Nucleus accumbens (tissue), 56 donors: ENCODE data around the gene PCP4.

Experiments
- DNase-seq, 56 donors: peaks; one replicate each; lab custom pipeline; 2025; lab: John Stamatoyannopoulos, UW

The PCP4 gene

DNA sequence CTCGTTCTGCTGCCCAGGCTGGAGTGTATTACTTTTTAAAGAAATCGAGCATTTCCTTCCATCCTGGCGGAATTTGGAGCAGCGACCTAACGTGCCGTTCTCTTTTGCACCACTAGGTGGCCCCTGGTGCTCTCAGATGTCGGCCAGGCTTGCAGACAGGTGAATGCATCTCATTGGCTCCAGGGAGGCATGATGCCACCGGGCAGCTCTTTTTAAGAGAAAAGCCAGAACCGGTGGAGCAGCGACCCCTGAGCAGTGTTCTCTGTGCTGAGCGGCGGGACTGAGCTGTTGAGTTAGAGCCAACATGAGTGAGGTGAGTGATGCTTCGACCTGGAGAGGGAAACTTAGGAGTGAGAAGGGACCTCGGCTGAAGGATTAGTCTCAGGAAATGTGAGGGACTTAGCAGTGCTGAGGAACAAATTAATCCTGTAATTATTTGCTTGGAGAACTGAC lies at the start of gene PCP4:
PCP4 (plus strand) TSS at position 241 of the 453 bp plus-strand sequence; CDS start at position 305, 64 bp downstream.
- peak in 52 of 56 donors; percentile 4 to 88 (median 59) for DNase-seq

DNA sequence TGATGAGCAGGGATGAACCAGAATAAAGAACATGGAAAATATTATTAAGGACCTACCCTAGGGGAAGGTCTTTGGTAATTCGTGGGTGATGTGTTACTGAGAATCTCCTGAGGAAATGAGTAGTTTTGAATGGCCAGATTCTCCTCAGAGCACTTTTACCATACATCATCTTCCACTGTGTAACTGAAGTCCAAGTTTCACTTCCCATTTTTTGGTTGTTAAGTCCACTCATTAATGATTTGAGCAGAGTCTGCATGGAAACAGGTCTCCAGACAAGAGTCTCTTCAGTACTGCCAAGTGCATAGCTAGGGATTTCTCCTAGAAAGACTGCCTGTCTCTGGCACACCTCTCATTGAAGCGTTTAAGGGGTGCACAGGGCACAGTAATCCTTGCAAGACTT lies 48.7 kb upstream of the PCP4 start:
- DNase-seq: no peak

DNA sequence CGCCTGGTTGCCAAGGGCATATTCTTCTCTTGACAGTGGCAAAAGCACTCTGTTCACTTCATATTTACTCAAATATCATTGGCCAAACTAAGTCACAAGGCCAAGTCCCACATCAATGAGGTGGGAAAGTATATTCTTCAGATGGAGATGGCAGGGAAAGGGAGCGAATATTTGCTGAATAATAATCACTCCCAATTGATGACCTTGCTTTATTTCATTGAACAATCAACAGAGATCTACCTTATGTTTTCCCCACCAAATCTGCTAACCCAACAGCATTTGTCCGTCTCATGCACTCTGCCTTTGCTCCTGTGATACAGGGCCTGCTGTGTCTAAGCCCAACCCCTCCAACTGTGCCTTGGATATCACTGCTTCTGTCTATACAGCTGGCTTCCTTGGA lies 45.2 kb upstream of the PCP4 start:
- no peak for DNase-seq

DNA sequence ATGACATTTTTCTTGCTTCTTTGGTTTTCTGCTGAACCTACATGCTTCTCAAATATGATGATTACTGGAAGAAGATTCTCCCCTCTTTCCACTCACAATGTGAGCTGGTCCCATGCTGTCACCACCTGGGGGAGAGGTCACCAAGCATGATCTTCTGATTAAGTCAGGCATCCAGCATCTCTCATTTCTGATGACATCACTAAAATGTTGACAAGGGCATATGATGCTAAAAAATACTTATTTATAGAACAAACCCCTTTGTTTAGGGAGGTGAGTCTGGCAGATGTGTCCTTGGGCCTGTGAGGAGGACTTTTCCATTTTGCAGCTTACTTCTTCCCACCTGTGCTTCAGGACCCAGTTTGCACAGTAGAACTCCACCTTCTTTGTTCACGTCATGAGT lies 42.0 kb upstream of the PCP4 start:
- no peak for DNase-seq

DNA sequence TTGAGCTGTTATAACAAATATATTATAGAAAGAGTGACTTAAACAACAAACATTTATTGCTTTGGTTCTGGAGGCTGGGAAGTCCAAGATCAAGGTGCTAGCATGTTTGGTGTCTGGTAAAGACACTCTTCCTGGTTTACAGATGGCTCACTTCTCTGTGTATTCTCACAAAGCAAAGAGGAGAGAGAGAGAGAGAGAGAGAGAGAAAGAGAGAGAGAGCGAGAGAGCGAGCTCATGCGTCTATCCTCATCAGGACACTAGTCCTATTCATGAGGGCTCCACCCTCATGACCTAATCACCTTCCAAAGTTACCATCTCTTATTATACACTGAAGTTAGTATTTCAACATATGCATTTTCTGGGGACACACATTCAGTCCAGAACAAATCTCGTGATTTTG lies 32.7 kb upstream of the PCP4 start:
- no peak for DNase-seq

DNA sequence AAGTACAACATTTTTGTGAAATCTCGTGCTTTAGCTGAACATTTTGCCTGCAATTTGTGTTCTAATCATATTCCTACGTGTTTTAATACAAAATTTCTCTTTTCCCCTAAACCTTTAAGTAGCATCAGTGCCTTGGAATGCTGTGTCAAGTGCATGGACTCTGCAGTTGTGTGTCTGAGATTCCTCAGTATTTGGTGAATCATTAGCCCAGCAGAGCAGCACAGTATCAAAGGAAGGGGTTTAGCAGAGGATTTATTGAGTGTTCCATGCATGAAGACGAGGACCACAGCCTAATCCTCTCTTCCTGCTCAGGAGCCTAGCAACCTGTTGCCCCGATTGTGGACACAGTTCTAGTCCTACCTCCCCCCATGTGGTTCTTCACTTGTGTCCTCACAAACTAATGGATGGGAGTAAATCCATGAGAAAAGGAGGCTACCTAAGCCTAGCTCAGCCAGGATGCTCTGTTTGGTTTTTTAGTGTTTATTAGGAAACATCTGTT lies 29.3 kb upstream of the PCP4 start:
- DNase-seq: no peak

DNA sequence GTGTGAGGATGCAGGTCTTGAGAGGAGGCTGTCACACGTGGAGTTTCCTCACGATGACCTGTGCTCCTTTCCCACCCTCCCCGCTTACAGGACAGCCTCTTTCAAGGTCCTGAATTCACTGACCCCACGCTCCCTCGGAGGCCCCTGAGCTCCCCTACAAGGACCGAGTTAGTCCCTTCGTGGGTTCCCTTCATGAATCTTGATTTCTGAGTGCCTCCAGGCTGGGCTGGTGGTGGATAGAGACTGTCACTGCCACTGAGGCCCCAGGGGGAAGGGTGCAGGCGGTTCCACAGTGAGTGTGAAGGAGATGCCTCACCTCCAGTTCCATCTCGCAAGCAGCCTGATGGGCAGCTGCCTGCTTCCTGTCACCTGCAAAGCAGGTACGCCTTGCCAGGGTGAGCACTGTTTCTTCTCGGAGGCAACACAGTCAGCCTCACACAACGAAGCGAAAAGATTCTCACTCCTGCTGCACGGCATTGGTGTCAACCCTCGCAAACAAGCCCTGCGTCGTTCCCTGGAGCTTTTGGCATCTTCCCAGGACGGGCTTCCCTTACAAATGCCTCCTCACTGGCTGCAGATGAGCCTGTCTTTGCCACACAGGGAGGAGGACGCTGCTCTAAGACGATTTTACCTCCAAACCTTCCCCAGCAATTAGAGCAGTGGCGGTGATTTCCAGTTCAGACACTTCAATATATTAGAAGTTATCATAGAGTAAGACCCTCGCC lies 26.7 kb upstream of the PCP4 start:
- peak in 1 of 56 donors; percentile 19 for DNase-seq

DNA sequence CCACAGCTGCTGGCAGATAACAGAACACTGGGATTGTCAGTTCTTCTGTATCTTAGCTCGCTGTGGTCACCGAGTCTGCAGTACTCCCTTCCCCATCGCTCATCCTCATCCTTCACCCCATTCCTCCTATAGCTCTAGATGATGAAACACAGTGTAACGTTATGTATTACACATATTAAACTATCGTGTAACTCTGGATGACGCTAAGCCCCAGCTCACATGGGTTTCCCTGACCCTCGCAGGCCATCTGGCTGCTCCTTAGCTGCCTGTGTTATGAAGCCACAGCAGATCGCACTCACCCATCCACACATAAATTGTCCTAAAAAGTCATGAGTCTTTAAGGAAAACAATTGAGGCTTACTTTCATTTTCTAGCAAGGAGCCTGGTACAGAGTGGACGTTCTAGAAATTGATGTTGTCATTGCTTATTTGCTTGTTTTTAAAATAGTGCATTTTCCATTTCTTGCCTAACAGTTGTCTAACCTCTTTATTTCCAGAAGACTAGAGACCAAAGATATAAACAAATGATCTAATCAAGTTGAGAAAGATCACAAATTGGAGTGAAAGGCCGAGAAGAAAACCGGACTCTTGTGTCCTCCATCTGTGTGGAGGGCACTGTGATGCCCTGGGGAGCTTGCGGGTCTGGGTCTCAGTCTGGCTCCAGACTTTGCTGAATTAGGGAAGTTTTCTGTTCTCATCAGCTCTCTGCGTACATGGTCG lies 24.3 kb upstream of the PCP4 start:
- DNase-seq: no peak

DNA sequence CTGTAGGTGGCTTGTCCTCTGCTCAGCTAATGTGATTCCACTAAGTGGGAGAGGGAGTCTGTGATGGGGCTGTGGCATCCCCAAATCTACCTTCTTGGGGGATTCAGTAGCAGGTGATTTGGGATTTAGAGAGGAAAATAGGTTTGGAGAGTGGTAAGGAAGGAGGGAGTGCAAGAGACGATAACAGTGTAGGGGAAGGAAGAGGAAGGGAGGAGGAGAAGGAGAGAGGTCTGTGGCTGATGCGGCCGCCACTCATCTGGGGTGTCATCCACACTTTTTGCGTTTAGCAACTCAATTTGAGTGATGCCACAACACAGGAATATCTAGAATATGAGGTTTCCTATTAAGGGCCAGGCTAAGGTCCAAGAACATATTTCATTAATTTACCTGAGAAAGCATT lies 23.8 kb upstream of the PCP4 start:
- no peak for DNase-seq

DNA sequence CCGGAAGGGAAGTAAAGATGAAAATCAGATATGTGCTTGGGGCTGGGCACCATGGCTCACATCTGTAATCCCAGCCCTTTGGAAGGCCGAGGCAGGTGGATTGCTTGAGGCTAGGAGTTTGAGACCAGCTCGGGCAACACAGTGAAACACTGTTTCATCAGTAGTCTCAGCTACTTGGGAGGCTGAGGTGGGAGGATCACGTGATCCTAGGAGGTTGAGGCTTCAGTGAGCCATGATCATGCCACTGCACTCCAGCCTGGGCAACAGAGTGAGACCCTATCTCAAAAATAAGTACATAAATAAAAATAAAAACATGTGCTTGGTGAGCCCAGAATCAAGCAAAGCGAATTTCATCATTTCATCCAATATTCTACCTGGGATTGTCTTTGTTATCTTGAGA lies 23.3 kb upstream of the PCP4 start:
- DNase-seq: no peak

DNA sequence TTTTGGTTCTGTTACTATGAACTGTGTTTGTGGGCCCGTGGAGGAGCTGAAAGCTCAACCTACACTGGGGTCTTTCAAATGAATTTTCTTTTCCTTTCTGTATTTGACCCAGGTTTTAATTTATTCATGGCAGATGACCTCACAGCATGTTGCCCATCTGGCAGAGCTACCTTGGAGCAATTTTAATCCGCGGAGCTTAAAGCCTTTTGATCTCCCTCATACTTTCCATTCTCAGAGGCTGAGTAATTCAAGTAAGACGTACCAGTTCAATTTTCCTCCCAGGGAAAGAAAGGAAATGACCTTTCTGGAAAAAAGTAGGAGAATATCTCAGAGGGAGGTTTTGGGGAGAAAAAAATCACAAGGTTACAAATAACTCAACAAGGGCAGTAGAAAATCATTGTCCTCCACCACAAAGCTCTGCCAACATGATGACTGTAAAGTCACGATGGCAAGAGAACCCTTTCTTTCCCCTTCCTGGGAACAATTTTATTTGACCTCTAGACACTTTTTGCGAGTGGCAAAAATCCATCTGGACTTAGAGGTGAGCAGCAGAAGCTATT lies 21.6 kb upstream of the PCP4 start:
- no peak for DNase-seq

DNA sequence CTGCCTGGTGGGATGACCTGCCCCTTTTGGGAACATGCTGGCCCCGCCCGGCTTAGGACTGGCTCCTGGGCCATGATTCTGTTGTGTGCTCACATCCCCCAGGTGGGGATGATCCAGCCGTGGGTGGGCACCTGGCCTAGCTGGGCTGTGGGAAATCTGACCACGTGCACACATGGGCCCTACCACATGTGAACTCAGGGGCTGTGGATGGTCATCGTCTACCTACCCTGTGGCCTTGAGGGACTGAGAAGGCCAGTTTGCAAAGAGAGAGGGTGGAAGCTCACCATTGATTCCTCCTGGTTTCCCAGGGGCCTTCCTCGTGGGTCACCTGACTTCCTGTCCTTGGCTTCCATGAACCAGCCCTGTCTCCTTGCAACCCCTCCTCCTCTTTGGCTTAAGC lies 19.4 kb upstream of the PCP4 start:
- no peak for DNase-seq

DNA sequence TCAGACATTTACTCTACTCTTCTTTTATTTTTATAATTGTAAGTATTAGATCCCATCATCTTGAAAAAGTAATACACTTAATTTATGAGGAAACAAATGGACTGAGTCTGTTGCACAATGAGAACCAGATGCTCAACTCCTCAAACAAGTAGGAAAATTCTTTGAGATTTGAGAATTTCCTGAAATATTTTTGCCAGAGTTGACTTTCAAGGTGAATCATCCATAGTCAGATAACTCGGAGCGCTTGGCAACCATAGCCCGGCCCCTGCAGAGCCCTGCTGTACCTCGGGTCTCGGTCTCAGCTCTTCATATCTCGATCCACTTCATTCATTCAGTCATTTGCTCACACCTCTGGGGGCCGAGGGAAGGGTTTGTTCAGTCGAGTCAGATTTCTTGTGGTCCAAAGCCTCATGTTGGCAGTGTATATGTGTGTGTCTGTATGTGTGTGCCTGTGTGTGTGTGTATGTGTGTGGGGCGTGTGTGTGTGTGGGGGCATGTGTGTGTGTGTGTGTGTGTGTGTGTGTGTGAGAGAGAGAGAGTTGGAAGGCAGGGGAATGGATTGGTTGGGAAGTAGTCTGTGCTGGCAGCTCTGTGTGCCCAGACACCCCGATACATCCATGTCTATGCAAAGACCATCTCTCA lies 18.1 kb upstream of the PCP4 start:
- no peak for DNase-seq

DNA sequence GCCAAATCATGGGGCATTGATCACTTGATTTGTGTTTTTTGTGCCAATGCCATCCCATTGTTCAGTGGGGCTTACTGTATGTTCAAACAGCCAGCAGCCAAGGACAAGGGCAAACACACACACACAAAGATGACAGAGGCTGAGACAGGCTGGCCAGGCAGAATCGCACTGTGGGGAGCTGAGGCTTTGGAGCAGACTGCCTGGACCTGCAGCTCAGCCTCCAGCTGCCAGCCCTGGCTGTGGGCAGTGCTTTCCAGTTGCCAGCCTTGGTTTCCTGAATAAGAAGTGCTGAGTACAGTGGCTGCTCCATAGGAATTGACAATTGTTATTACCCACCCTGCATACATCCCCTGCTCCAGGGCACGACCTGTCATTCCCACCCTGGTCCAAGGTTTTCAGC lies 16.9 kb upstream of the PCP4 start:
- DNase-seq: no peak

DNA sequence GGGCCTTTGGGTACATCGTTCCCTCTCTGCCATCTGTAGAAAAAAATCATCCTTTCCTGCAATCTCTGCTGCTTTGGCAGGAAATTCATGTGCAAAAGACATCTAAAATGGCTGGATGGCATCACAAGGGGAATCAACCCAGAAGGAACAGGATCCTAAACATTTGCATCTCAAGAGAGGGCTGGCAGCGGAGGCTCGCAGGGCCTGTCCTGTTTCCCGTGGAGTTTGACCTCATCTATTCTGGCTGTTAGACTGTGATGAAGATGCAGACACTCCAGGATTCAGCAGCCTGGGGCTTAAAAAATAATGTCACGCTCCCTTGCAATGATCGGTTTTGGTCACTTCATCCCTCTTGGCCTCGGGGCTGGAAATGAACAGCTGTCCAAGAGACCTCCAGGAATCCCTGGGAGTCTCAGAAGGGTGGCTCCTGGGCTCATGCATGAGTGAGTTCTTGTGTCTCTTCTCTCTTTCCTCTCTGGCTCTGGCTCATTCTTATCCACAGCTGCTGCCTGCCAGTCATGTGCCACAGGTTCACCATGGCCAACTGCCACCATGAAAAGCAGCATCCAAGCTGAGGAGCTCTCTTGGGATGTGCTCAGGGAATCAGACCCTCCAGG lies 16.1 kb upstream of the PCP4 start:
- DNase-seq: no peak

DNA sequence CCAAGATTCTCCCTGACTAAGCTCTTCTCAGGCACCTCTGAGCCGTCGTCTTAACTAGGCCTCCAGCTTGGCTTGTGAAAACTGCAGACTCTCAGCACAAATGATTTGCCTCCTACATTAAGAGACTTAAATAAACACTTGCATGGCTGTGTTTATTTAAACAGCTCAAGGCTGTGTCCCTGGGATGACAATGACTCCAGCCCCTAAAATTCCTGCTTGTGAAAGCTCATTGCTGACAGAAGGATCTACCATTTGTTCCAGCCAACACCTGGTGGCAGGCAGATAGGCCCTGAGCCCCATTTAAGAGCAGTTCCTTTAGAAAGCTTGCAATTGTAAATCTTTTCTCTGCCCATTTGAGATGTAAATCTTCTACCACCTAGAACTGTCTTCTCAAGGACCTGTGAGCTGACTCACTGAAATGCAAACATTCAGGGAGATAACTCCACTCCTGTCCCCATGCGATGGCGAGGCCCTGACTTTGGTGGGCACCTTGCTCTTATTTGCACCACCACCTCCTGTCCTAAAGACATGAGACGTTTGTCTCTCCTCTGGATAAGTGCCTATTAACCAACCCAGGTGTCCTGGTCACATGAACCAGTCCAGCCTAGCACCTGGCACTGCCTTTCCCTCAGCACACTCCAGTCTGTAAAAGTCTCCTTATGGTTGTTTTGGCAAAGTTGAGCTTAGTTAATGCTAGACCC lies 15.1 kb upstream of the PCP4 start:
- no peak for DNase-seq

DNA sequence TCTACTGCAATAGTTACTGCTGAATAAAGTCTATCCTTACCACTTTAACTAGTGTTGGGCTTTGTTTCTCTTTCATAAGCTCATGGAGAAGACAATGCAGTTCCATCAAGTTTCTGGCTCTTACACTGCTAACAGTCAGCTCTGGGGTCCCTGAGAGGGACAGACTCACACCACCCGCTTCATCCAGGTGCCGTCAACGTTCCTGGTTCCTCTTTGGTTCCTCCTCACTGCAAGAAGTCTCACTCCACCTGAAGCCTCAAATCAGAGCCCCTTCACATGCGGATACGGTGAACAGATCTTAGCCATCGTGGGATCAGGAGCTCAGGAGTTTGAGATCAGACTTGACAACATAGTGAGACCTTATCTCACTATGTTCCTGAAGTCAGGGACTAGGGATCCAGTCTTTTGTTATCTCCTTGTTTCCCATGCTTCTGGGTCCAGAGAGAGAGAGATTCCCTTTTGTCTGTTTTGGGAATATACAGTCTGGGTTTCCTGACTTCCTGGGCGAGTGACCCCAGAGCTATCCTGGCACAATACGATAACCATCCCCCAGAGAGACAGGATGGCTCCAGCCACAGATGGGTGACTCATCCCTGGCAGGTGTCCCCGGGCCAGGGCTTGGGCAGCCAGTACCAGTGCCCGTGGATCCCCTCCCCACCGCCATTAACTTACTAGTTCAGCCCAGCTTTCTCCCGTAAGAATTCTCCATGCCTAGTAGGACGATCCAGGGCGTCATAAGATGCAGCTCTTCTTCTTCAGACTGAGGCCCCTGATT lies 14.3 kb upstream of the PCP4 start:
- DNase-seq: no peak

DNA sequence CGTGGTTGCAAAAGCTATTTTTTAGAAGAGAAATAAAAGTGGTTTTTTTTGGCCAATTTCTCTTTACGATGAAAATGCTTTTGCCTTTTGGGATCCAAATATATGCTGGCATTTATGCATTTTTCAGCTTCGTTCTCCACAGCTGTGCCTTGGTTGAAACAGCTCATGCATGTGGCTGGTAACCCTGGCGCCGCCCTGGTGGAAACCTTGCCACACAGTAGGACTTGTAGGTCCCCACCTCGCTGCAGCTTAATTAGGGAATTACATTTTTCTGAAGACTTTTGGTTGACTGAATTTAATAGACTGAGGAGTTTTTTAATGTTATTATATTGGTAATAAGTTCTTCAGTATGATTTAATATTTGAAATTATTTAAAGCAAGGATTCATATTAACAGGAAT lies 12.7 kb upstream of the PCP4 start:
- DNase-seq: no peak

DNA sequence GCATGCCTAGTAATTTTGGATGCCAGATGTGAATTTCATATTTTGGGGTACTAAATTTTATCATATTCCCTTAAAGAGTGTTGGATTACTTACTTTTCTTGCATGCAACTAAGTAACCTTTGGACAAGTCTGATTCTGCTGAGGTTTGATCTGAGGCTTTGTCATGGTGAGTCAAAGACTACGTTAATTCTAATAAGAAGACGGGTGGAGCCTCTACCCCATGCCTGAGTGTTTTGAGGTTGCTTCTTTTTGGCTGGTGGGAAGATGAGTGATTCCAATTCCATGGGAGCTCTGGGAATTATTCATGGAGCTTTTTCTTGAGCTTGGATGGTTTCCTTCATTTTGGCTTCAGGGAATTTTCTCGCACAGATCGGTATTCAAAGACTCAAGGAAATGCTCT lies 11.6 kb upstream of the PCP4 start:
- no peak for DNase-seq
